Stimulated activated CD4-positive, alpha-beta T cell treated with anti-CD3 and anti-CD28 coated beads, Interleukin-4, amount 100 ng/mL, for 1 hour (primary cell): ENCODE data around the gene DLX1.
"Not testable (repeated sequence)": the region's sequence is repeated elsewhere in the genome, so short reads cannot be mapped to it uniquely, and the experiment has no call there.

ENCODE experiments used
- DNase-seq: peaks from one replicate; pipeline ENCODE4 v3.0.0-alpha.2; 2020

The DLX1 gene

DNA sequence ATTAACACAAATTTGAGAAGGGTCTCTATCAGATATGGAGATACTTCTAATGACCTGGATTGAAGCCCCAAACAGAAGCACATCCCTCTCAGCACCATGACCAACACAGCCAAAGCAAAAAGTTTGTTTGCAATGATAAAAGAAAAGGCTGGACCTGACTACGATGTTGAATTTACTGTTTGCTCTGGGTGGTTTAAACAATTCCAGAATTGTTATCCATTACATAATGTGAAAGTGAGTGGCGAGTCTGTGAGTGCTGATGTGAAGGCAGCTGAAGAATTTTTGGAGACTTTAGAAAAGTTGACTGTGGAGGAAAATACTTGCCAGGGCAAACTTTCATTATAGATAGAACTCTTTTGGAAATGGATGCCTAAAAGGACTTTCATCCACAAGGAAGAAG, 34.8 kb downstream of the DLX1 start:
- no peak for DNase-seq

DNA sequence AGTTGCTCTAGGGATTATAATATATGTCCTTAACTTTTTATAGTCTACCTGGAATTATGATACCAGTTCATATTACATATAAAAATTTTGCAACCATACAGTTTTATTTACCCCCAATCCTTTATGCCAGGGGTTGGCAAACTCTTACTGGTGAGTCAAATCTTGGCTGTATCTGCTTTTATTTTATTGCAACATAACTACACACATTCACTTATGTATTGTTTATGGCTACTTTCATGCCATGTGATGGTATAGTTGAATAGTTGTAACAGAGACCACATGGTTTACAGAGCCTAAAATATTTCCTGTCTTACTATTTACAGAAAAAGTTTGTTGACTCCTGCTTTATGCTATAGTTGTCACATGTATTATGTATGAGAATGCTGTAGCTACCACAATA, 43.2 kb downstream of the DLX1 start:
- DNase-seq: no peak

GRCh38 chr2:172129404-172129803, 44.1 kb downstream of the DLX1 start:
- no peak for DNase-seq

DNA sequence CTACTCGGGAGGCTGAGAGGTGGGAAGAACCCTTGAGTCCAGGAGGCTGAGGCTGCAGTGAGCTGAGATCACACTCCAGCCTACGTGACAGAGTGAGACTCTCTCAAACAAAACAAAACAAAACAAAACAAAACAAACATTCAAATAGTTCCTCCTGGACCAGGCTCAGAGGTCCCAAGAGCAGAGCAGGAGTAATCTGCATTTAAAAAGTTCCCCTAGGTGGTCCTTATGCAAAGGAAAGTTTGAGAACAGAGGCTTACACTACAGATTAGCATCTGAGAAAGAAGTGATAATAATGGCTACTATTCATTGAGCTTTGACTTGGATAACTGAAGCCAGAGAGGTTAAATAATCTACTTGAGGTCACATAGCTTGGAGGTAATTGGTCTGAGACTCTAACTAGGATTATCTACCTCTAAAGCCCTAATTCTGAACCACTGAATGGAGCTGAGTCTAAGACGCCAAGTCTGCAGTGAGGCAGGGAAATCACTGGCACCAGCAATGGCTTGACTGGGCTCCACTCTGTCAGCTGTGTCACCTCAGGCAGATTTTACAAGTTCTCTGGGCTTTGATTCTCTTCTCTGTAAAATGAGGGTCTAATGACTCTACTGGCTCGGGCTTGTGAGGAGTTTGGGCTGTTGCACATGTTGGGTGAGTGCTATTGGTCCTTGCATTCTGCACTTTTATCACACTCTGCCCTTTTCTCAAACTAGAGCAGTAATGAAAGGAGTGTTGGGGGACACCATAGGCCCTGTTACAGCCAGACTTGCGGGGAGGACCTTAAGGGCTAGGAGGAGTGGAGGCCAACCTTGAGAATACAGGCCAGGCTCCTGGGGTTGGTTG, 46.6 kb downstream of the DLX1 start:
- no peak for DNase-seq

GRCh38 chr2:172134270-172134669, 49.0 kb downstream of the DLX1 start:
- no peak for DNase-seq

DNA sequence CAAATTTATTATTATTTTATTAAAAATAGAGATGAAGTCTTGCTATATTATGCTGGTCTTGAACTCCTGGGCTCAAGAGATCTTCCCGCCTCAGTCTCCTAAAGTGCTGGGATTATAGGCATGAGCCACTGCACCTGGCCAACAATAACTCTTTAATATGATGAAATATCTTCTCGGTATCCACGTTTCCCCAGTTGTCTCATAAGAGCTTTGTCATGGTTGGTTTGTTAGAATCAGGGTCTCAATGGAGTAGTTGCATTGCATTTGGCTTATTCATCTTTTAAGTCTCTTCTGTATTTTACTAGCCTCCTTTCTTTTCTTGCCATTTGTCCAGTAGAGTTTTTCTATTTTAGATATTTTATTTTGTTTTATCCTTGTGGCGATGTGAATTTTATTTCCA, 50.1 kb downstream of the DLX1 start:
- no peak for DNase-seq

DNA sequence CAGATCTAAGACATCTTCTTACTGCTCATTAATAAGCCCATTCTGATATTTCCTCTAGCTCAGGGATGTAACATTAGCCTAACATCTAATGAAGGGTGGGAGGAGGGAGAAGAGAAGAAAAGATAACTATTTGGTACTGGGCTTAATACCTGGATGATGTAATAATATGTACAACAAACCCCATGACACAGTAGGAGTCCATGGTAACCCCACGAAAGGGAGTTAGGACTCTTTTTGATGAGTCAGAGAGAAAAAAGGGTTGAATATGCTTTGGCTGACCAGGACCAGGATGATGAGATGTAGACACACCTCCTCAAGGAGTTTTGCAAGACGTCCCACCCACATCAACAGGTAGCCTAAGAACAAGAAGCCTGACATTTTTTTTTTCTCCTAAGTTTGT, 51.8 kb downstream of the DLX1 start:
- DNase-seq: no peak

DNA sequence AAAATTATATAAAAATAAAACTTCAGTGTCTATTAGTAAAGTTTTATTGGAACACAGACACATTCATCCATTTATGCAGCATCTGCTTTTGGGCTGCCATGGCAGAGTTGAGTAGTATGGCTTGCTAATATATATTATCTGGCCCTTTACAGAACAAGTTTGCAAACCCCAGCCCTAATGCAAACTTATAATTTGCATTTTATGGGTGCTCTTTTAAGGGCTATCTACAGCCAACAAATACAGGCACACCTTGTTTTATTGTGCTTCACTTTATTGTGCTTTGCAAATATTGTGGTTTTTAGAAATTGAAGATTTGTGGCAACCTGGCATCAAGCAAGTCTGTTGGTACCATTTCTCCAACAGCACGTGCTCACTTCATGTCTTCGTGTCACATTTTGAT, 52.6 kb downstream of the DLX1 start:
- no peak for DNase-seq

GRCh38 chr2:172138727-172139126, 53.4 kb downstream of the DLX1 start:
- not testable (repeated sequence) for DNase-seq
